GM18870 (cell line): ENCODE data around the gene PLEKHB2.
"Not testable (repeated sequence)": the region's sequence is repeated elsewhere in the genome, so short reads cannot be mapped to it uniquely, and the experiment has no call there.

ENCODE experiments used
- ATAC-seq: cut with Tn5 transposase; IDR thresholded peaks from one replicate; pipeline ENCODE4 v1.9.1; 2021; ENCODE audit warnings: moderate library complexity; ENCODE audit not compliant: unreplicated experiment

Gene PLEKHB2, protein sequence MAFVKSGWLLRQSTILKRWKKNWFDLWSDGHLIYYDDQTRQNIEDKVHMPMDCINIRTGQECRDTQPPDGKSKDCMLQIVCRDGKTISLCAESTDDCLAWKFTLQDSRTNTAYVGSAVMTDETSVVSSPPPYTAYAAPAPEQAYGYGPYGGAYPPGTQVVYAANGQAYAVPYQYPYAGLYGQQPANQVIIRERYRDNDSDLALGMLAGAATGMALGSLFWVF

DNA sequence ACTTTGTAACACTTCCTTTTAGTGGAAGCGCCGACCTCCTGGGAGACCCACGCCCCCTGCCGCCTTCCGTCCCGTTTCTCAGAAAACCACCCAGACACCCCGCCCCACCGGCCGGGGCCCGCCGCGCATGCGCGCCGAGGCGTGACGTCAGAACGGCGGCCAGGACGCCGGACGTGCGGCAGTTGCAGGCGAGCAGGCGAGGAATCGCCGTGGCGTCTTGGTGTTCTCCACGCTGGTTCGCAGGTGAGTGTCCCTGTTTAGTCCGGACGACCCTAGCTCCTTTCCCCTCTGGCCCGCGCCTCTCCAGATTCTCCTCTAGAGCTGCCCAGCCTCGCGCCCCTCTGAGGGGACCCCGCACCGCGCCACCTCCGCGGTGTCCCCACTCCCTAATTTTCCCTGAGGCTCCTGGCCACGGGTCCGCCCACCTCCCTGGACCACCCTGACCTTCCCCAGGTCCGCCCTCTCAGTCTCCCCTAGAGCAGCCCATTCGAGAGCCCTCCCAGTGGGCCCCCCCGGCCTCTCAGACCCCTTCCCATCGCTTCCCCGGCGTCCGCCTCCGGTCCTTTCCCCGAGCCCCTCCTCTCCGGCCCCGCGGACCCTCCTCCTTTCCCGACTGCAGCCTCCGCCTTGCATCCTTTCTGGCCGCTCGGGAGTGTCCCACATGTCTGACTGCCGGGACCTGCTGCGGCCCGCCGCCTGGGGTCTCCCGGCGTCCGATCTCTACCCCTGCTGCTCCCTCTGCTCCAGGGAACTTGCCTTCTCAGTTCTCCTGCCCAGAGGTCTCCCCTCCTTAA lies at the start of gene PLEKHB2:
PLEKHB2 (plus strand) TSS at position 181 of the 794 bp plus-strand sequence. CDS start 15,606 bp downstream, outside the sequence.
- peak; percentile 58 for ATAC-seq

DNA sequence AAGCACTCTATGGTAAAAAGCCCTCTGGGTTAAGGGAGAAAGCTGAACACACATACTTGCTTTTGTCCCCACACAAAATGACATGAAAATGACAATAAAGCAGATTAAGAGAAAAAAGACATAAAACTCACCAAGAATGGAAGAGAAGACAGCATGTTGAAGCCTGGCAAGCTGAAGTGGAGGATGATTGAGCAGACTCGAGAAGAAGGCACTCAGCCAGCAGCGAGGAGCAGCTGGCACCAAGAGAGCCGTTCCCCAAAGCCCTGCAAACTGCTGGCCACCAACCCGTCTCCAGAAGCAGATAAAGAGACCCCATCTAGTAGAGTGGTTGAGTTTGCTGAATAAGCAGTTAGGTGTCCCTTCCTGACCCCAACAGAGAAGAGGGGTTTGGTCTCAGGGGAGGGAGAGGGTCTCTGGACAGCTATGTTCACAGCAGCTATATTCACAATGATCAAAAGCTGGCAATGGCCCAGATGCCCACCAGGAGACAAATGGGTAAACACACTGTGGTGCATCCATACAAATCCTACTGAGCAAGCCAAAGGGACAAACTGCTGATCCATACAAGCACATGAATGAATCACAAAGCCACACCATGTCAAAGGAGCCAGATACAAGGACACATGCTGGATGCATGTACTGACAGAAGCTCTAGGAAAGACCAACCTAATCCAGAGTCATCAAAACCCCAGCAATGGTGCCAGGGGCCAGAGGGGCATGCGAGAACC lies 48.8 kb upstream of the PLEKHB2 start:
- ATAC-seq: no peak

DNA sequence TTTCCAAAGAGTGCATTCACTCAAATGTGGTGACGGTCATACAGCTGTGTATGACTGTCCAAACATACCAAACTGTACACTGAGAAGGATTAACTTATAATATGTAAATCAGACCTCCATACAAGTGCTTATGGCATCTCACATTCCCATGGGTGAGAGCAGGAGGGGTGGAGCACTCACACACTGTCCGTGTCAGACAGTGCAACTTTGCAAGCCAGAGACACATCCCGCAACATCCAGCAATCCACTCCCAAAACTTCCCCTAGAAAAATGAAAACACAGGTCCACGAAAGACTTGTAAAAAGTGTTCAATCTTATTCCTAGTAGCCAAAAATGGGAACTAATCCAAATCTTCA lies 48.2 kb upstream of the PLEKHB2 start:
- no peak for ATAC-seq

DNA sequence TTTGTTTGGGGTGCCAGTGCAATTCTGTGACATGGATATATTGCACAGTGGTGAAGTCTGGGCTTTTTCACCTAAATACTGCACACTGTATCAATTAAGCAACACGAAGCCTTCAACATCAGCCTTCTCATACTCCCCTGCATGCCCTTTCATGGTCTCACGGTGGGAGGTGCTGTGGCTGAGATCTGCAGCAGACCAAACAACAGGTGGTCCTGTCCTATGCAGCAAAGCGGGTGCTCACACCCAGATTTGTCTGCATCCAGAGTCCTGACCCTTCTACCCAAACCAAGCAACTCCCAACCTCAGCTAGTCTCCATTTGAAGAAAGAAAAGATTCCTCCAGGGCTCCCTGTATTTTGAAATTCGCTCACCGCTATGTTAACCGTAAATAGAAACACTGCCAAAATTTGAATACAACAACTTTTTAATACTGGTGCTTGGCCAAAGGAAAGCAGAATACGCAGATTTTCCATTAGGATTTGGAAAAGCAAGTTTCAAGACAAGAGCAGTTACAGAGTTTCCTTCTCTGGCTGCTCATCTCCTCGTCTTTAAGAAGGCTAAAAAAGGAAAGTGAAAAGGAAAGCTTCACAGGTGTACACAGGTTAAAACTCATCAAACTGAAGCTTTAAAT lies 46.8 kb upstream of the PLEKHB2 start:
- no peak for ATAC-seq

DNA sequence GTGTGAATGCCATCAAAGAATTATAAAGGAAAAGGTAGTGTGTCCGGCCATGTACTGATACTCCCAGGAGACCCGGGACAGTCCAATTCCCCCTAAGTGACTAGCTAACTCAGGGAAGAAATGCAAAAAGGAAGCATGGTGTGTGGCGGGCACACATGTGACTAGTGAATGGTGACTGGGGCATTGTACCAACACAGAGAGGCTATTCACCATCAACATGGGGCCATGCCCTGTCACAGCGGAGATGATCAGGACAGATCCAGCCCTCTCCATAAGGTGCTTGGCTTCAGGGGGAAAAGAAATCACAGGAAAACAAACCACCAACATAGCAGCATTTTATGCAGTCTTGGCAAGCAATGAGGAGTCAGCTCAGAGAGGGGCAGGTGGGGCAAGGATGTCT lies 46.2 kb upstream of the PLEKHB2 start:
- no peak for ATAC-seq

DNA sequence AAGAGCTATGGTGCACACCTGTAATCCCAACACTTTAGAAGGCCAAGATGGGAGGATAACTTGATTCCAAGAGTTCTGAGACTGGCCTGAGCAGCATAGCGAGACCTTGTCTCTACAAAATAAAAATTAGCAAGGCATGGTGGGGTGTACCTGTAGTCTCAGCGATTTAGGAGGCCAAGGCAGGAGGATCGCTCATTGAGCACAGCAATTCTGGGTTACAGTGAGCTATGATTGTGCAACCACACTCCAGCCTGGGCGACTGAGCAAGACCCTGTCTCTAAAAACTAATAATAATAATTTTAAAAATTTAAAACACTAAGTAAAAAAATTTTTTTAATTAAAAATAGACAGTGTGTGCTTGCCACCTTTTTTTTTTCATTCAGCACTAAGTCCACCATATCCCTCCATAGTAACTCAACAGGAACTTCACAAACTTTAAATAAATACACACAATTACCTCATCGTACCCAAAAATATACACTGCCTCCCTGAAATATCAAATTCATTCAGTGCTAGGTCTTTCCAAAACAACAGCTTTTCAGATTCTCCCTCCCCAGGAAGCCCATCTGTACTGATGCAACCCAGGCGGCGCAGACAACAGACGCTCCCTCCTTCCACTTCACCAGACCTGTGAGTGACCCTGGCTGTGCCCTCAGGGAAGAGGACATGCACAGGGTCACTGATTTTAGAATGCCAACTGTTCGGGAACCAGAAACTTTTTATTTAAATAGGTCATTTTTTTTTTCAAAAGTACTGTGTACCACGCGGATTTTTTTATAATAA lies 41.4 kb upstream of the PLEKHB2 start:
- ATAC-seq: no peak

DNA sequence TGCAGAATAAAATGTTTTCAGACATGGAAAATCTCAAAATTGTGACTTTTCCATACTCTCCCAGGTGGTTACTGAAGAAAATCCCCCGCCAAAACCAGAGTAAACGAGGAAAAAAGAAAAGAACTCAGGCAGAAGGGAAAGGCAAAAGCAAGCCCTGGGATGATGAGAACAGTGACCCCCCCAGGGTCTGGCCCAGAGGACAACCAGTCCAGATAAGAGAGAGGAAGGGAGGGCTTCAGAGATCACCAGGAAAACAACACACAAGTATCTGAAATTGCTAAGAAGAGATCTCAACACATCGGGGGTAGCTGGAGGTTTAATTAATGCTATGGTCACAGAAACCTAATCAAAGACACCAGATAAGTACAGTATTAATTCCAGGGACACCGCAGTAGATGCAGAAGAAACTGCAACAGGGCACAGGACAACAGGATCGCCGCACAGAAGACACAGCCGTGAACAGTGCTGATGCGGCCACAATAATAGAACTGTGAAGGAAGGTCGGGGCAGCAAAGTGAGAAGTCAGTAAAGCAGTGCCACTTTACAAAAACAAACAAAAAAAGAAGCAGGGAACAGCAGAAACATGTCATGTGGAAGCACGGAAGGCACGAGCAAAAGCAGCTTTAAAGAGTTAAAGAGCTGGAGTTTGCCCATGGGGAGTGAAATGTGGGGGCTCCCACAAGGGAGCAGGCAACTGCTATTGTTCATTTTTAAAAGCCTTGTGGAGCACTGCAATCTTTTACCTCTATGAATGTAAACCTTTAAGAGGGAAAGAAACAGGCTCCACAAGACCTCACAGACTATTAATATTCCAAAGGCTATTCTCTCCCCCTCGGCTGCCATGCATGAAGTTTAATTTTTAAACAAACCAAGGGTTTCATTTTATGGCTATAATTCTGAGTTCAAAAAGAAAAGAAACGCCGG lies 40.3 kb upstream of the PLEKHB2 start:
- no peak for ATAC-seq

DNA sequence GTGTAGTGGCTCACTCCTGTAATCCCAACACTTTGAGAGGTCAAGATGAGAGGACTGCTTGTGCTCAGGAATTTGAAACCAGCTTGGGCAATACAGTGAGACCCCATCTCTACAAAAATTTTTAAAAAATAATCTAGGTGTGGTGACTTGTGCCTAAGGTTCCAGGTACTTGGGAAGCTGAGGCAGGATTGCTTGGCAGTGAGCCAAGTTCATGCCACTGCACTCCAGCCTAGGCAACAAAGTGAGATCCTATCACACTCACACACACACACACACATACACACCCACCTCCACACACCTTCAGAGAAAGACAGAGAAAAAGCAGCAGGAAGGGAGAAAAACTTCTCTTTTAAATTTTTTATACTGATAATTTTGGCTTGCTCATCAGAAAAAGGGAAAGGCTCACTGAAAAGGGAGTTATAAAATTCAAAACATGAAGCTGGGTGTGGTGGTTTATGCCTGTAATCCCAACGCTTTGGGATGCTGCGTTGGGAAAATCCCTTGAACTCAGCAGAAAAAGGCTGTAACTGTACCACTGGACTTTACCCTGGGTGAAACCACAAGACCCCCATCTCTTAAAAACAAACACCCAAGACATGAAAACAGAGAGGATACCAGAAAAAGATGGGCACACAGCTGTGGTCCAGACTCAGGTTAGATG lies 37.5 kb upstream of the PLEKHB2 start:
- no peak for ATAC-seq

DNA sequence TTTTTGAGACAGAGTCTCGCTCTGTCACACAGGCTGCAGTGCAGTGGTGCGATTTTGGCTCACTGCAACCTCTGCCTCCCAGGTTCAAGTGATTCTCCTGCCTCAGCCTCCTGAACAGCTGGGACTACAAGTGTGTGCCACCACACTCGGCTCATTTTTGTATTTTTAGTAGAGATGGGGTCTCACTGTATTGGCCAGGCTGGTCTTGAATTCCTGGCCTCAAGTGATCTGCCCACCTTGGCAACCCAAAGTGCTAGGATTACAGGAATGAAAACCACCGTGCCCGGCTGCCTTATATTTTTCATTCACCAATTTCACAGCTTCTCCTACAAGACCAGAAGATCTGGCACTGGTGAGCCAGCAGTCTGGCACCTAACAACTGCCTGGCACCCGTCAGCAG lies 37.0 kb upstream of the PLEKHB2 start:
- not testable (repeated sequence) for ATAC-seq

DNA sequence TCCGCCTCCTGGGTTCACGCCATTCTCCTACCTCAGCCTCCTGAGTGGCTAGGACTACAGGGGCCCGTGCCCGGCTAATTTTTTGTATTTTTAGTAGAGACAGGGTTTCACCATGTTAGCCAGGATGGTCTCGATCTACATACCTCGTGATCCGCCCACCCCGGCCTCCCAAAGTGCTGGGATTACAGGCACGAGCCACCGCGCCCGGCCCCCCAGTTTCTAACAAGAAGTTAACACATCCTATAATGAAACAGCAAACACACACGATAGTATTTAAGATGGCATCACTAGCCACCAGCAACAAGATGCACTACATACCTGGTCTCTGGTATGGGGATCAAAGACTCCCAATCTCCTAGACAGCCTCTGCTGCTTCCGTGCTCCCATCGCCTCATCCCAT lies 29.6 kb upstream of the PLEKHB2 start:
- ATAC-seq: not testable (repeated sequence)

DNA sequence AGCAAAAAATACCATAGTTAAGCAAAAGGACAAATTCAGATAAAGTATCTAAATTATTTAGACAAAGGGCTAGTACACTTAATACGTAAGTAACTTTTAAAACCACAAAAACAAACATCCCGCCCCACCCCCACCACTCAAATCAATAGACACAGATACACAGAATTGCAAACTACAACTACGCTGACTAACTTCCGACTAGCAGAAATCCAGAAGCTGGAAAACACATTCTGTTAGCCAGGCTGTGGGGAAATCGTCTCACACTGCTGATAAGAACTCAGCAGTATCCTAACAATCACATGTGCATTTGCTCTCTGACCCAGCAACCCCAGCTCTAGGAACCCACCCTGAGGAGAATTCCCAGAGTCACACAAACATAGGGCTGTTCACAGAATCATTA lies 28.4 kb upstream of the PLEKHB2 start:
- ATAC-seq: no peak

DNA sequence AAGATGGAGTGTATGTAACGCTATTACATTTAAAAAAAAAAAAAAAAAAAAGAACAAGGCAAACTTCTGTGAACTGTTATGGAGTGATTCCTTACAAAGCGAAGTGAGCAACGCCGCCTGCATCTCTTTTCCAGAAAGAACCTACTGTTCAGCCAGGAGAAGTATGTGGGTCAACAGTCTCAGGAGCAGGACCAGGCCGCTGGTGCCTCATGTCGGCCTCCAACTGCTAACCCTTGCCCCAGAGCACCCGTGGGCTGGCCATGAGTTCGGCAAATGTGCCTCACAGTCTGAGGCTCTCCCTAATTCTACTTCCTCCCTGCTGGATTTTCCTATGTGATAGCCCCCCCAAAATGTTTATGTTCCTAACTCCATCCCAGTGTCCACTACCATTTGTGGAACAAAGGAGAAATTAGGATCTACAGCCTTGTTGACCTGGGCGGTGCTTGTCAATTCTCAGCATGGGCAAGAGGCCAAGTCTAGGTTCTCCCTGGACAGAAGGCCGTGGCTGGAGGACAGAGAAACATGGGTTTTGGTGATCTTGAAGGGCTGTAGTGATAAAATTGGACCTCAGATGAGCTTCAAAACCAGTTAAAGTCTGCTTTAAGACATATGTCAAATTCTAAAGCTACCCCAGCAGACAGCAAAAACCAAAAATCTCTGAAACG lies 27.8 kb upstream of the PLEKHB2 start:
- no peak for ATAC-seq

DNA sequence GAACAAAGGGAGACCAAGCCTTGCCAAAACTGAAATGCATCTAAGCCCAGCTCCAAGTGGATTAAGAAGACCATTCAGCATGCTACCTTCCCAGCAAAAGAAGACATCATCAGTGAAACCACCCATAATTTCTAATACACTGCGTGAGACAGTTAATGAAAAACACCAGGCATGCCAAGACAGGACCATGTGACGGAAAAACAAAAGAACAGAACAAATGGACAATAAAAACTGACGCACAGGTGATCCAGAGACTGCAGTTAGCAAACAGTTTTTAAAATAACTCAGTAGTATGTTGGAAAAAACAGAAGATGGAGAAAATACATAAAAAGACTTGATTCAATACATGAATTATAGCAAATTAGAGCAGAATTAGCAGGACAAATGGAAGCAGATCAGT lies 27.2 kb upstream of the PLEKHB2 start:
- ATAC-seq: no peak

DNA sequence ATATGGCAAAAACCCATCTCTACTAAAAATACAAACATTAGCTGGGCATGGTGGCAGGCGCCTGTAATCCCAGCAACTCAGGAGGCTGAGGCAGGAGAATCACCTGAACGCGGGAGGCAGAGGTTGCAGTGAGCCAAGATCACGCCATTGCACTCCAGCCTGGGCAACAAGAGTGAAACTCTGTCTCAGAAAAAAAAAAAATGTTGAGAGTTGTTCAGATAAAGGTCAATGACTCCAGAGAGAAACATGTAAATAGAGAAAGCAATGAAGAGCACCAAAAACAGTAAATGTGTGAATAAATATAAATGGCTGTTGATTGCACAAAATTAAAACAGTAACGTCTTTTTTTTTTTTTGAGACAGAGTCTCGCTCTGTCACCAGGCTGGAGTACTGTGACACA lies 25.2 kb upstream of the PLEKHB2 start:
- ATAC-seq: not testable (repeated sequence)

DNA sequence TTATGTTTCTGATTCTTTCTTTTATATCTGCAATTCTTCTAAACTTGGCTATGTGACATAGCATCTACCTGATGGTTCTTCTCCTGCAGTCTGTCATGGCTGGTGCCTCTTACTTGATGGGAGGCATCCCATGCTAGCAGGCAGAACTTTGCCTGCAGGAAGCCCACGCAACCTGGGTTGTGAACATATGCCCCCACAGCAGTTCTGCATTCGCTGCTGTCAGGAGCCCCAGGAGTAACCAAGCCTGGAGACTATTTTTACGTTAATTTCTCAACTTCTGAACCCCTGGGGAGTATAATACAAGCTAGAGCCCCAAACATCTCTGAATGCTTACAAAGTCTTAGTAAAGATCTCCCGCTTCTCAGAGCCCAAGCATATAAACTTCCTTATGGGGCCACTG lies 23.9 kb upstream of the PLEKHB2 start:
- ATAC-seq: no peak

DNA sequence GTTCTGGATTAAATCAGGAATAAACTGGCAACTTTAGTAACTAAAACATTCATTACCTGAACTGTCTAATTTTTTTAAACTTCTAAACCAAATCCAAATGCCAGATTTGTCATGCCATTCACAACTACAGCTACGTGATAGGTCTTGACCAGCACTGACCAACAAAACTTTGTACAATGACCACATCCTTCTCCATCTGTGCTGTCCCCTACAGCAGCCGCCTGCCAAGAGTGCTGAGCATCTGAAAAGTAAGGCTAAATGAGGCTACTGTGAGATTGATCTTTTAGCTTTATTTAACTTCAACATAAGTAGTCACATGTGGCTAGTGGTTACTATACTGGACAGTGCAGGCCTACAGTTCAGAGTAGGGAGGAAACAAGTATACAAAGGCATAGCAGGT lies 19.5 kb upstream of the PLEKHB2 start:
- no peak for ATAC-seq

DNA sequence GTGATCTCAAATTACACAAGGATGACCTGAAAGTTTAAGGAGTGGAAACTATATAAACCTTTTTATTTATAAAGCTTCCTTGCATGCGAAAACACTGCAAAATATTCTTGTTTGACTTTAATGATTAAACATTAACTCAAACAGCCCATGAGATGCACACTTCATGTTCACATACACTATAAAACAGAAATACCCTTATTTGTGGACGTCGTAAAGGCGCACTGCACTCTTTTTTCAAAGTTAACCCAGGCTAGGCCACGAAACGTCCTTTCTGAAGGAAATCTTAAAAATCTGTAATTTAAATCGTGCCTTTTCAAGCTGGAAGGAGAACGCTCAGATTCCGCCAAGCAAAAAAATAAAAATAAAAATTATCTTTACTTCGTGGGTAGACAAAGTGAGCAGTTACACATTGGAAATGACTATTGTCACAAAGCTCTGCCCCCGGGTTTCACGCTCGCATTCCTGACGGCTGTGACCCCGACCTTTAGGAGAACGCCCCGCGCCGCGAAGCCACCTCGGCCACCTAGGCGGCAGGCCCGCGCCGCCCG lies 12.6 kb upstream of the PLEKHB2 start:
- ATAC-seq: no peak

DNA sequence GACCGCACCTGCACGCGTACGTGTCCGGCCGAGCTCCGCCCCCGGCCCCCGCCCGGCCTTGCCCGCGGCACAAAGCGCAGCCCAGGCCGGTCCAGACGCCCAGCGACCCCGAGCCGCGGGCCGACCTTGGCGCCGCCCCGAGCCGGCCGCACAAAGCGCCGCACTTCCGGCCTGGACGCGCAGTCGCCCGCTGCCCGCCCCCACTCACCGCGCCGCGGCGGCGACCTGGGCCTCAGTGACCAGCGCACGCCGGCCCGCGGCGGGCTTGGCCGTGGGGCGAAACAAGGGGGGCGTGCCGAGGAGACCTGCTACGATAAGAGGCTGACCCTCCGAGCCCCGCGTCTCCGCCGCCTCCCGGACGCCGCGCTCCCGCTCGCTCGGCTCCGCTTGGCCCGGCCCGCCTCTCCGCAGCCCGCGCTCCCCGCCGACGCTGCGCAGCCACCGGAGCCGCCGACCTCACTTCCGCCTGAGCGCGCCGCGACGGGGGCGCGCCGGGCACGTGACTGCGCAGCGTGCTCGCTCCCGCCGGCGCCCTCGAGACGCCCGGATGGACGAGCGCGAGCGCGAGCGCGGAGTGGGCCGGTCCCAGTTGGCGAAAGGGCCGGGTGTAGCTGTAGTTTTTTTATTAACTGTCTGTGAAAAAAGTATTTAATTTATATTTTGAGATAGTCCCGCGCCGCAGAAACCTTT lies 12.0 kb upstream of the PLEKHB2 start, which contains the start of gene FAM168B:
FAM168B (minus strand) TSS at position 455 of the 690 bp plus-strand sequence. CDS start 10,814 bp downstream, outside the sequence.
- peak; percentile 65 for ATAC-seq
